Gastrocnemius medialis (tissue), 4 donors: ENCODE measurements around the gene SETX. TPM values are rescaled to one million over a fixed set of nuclear protein-coding genes. Genes with fewer than 3 reads are reported as not detected.

Source experiments
- ATAC-seq, 2 donors: fragments of 150-250 bp; one replicate each; pipeline ENCODE4 v1.9.1; 2016
- DNase-seq, 2 donors: peaks; one replicate each; pipeline ENCODE4 v3.0.0-alpha.2; 2019
- H3K27ac ChIP-seq, 4 donors: fragments of 200-600 bp; sonication (generic); 1 replicate in 1 of 4; 2 replicates in 3 of 4; pipeline ENCODE4 v1.5.1; 2016 to 2018; ENCODE audit warnings: mild to moderate bottlenecking in 2 of 4, moderate library complexity in 1 of 4
- H3K27me3 ChIP-seq, 3 donors: fragments of 200-600 bp; sonication (generic) in 2 of 3; 1 replicate in 1 of 3; 2 replicates in 2 of 3; pipeline versions ENCODE4 v1.5.1 to v1.6.0; 2016 to 2019; ENCODE audit warnings: mild to moderate bottlenecking in 1 of 3, moderate library complexity in 1 of 3
- H3K36me3 ChIP-seq, 2 donors: fragments of 200-600 bp; sonication (generic) in 1 of 2; one replicate each; pipeline ENCODE4 v1.5.1; 2017 to 2018
- H3K4me1 ChIP-seq, 2 donors: fragments of 200-600 bp; sonication (generic) in 1 of 2; one replicate each; pipeline ENCODE4 v1.5.1; 2016 to 2017; ENCODE audit warnings: mild to moderate bottlenecking in 2 of 2
- H3K4me3 ChIP-seq, 4 donors: fragments of 200-600 bp; sonication (generic) in 3 of 4; 1 replicate in 1 of 4; 2 replicates in 3 of 4; pipeline ENCODE4 v1.5.1; 2016 to 2019; ENCODE audit warnings: mild to moderate bottlenecking in 2 of 4
- H3K9me3 ChIP-seq, 3 donors: fragments of 200-600 bp; sonication (generic) in 2 of 3; 1 replicate in 1 of 3; 2 replicates in 2 of 3; pipeline ENCODE4 v1.5.1; 2016 to 2019
- CTCF ChIP-seq, 5 experiments: fragments of 450-650 bp in 3 of 5; fragments of 200-600 bp in 2 of 5; sonication (generic) in 2 of 5; IDR thresholded peaks in 4 of 5; conservative IDR thresholded peaks in 1 of 5; 1 replicate in 4 of 5; 2 replicates in 1 of 5; pipeline ENCODE4 v1.5.1; 2016 to 2019; ENCODE audit warnings: antibody characterized with exemption in 5 of 5, mild to moderate bottlenecking in 3 of 5, moderate library complexity in 3 of 5
- POLR2A ChIP-seq, 2 donors: fragments of 450-650 bp; IDR thresholded peaks; one replicate each; pipeline ENCODE4 v1.6.1; 2017; ENCODE audit warnings: antibody characterized with exemption in 2 of 2, mild to moderate bottlenecking in 2 of 2, moderate library complexity in 2 of 2
- in situ Hi-C, 4 donors: fragments of 200-750 bp; cut with MboI; loops; one replicate each; pipeline versions ENCODE4 v1.15.0 to v1.8.0; 2017; ENCODE audit warnings: low sequenced_read_pairs in 4 of 4
- intact Hi-C: fragments of 100-400 bp; cut with DNase I; formaldehyde crosslinking; loops from one replicate; pipeline ENCODE4 v1.15.1; 2023; ENCODE audit warnings: low total_unique reads
- total RNA-seq, 4 donors: library from RNA; depleted of rRNA; stranded (reverse); fragments of >200 nt; gene quantifications; one replicate each; pipeline versions ENCODE4 v1.1.0 to v1.2.3, GENCODE V29; 2016

The SETX gene
- total RNA-seq, 4 donors from 2014 or later, result 22.3 to 39.3 (median 24.8) TPM

DNA sequence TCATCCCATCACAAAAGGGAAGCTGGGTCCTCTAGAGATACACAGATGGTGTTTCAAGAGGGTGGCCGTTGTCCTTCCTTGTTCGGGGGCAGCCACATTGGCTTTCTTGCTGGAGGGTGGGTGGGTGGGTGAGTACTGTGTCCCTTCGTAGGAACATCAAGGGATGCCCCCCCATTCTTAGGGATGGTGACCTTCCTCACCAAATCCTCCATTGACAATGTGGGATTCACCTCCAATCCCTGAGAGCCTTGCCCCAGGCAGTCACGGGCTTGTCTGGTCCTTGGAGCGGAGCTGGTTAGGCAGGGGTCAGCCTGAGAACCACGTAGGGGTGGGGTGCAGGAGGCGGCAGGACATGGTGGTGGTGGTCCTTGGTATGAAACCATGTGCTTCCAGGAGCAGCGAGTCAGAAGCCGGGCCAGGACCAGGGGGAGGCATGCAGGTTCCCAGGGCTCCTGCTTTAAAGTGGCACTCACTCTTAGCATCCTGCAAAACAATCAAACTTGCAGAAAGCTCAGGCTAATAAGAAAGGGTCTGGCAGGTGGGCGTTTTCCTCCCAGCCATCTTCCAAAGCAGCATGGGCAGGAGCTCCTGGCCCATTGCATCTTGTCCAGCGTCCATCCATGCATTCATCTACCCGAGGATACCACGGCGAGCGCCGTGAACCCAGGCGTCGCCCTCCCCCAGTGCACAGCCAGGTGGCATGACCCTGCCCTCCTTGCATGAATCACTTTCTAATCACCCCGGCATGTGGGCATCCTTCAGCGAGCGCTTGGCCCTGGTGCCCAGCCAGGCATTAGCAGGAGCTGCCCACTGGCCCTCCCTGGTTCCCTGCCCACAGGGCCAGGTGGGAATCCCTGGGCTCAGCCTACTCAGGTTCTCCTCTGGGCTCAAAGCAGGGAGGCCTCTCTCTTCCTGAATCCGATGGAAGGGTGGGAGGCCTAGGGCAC lies 116.5 kb downstream of the SETX start:
- Histone ChIP-seq H3K27me3 (peaks cover 22 to 26% (median 23%) of the 10 kb centered on the region in 3 donors), H3K27ac (no peak overlapping the region), H3K4me3 (no peak overlapping the region), H3K36me3 (no peaks in the 10 kb centered on the region), H3K9me3 (no peaks in the 10 kb centered on the region), H3K4me1 (peaks cover 0 to 10% of the 10 kb centered on the region in 2 donors)
- TF ChIP-seq CTCF (IDR thresholded peaks at IDR 0.05 in 4 of 5, conservative IDR thresholded peaks at IDR 0.05 in 1 of 5) (no peak), POLR2A (IDR thresholded peaks at IDR 0.05) (no peak)
- ATAC-seq, result no peak
- intact Hi-C loops (loop anchor here (10.0 kb wide), 1 partner anchor 327 kb away; no protein-coding TSS in a partner anchor), in situ Hi-C loops (loop anchor here in 1 of 4 donors (10.0 kb wide), 1 partner anchor 63 kb away; no protein-coding TSS in a partner anchor)
- DNase-seq, result no peak

DNA sequence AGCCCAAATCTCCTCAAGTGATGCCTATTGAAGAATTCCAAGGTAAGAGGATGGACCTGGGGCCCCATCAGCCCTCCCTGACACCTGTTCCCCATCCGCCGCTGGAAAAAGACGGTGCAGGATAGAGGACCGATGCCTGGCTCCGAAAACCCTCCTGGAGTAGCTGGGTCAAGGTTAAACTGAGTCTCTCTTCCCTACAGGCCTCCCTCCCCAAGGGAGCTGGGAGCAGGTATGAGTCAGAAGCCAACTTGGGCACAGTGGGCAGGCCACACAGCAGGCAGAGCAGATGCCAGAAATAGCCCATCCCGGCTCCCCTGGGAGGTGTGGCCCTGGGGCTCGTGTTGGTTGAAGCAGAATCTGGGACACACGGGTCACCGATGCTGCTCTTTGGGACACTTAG lies 117.3 kb downstream of the SETX start:
- Histone ChIP-seq H3K4me1 (peaks cover 0 to 10% of the 10 kb centered on the region in 2 donors), H3K27ac (no peak overlapping the region), H3K9me3 (no peaks in the 10 kb centered on the region), H3K4me3 (no peak overlapping the region), H3K27me3 (peaks cover 15 to 19% (median 18%) of the 10 kb centered on the region in 3 donors), H3K36me3 (no peaks in the 10 kb centered on the region)
- DNase-seq, result peak in 1 of 2 donors; percentile 53
- ATAC-seq, result no peak
- in situ Hi-C loops (loop anchor here in 1 of 4 donors (10.0 kb wide), 1 partner anchor 63 kb away; no protein-coding TSS in a partner anchor), intact Hi-C loops (loop anchor here (2.0 to 10.0 kb wide), 2 partner anchors 159 to 327 kb away; partner anchors contain the start of gene MED27)
- TF ChIP-seq CTCF (IDR thresholded peaks at IDR 0.05 in 4 of 5, conservative IDR thresholded peaks at IDR 0.05 in 1 of 5), result no peak
- no peak for TF ChIP-seq POLR2A (IDR thresholded peaks at IDR 0.05)

DNA sequence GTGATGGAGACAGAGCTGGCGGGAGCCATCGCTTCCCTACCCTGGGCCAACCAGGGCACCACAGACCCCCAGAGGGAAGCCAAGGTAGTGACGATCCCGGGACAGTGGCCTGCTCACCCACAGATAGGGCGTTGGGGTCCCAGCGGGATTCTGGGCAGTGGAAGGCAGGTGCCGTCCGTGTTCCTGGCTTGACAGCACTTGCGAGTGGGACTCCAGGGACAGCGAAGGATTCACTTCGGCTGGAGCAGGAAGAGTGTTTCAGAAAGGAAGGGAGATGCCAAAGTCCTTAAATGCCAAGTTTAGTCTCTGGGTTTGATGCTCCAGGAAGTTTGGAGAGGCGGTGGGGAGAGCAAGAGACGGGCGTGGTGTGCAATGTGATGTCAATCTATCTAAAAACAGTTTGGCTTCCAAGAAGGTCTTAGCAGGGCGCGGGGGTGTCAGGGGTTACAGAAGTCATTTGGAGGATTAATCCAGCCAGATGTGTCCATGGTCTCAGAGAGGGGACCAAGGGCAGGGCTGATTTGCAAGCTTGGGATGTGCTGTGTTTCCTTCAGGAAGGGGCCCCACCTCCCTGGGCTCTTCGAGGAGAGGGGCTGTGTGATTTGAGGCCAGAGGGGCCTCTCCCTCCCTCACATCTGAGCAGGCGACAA lies 118.0 kb downstream of the SETX start:
- no peaks in the 10 kb centered on the region for H3K36me3 ChIP-seq
- H3K27ac ChIP-seq, result no peak overlapping the region
- no peak overlapping the region for H3K4me3 ChIP-seq
- DNase-seq (no peak), ATAC-seq (no peak)
- no peaks in the 10 kb centered on the region for H3K9me3 ChIP-seq
- in situ Hi-C loops, result loop anchor here in 1 of 4 donors (10.0 kb wide), 1 partner anchor 62 kb away; no protein-coding TSS in a partner anchor
- intact Hi-C loops, result loop anchor here (1.0 to 10.0 kb wide), 4 partner anchors 67 to 474 kb away; partner anchors contain the start of gene MED27
- H3K4me1 ChIP-seq, result peaks cover 0 to 10% of the 10 kb centered on the region in 2 donors
- TF ChIP-seq POLR2A (IDR thresholded peaks at IDR 0.05) (no peak), CTCF (IDR thresholded peaks at IDR 0.05 in 4 of 5, conservative IDR thresholded peaks at IDR 0.05 in 1 of 5) (peak in 3 of 5 experiments; percentile 42 to 50 (median 44))
- peaks cover 13 to 15% (median 15%) of the 10 kb centered on the region in 3 donors for H3K27me3 ChIP-seq

DNA sequence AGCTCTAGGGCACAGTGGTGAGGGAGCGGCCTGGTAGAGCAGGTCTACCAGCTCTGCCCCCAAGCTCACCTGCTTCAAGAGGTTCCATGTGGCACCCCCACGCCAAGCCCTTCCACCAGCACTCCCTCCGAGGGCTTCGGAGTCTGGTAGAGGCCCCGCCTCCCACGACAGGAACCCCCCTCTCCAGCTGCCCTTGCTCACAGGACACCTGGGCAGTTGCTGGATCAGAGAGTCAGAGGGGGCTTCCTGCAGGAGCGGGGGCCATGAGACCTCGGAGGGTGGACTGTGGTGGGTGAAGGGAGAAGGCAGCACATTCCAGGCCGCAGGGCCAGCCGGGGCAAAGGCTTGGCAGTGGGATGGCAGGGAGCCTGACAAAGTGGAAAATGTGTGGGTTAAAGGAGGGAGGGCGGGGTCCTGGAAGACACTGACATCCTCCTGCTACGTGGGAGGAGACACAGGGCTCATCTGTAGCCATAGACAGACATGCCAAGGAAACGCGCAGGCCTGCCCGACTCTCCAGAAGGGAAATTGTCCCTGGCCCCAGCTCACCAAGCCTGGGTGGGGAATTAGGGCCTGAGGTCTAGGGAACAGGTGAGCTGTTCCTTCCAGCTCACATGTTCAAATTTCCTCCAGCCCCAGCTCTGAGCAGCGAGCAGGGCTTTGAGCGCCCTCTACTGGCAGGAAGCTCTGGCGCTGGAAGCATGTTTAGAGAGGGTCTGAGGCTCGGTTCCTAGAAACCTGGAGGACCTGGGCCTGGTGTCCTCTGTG lies 118.7 kb downstream of the SETX start:
- in situ Hi-C loops, result loop anchor here in 1 of 4 donors (10.0 kb wide), 1 partner anchor 61 kb away; no protein-coding TSS in a partner anchor
- H3K27me3 ChIP-seq, result peaks cover 8 to 20% (median 15%) of the 10 kb centered on the region in 3 donors
- H3K4me1 ChIP-seq, result peaks cover 0 to 4% of the 10 kb centered on the region in 2 donors
- DNase-seq (peak; percentile 36 to 60), ATAC-seq (peak in 1 of 2 donors; percentile 75)
- H3K36me3 ChIP-seq, result no peaks in the 10 kb centered on the region
- H3K27ac ChIP-seq, result no peak overlapping the region
- intact Hi-C loops, result loop anchor here (1.0 to 10.0 kb wide), 4 partner anchors 67 to 474 kb away; partner anchors contain the start of gene MED27
- no peak overlapping the region for H3K4me3 ChIP-seq
- no peaks in the 10 kb centered on the region for H3K9me3 ChIP-seq
- TF ChIP-seq POLR2A (IDR thresholded peaks at IDR 0.05), result no peak
- peak; percentile 76 to 95 (median 89) for TF ChIP-seq CTCF (IDR thresholded peaks at IDR 0.05 in 4 of 5, conservative IDR thresholded peaks at IDR 0.05 in 1 of 5)
